SW480 (cell line): ENCODE results near the gene AMY2A.
"Not testable (repeated sequence)": the region's sequence is repeated elsewhere in the genome, so short reads cannot be mapped to it uniquely, and the experiment has no call there.

Experiments
- DNase-seq: peaks from one replicate; pipeline ENCODE4 v3.0.0-alpha.2; 2016; ENCODE audit warnings: low spot score

AMY2A gene

GRCh38 chr1:103616994-103617477 is at the start of gene AMY2A:
AMY2A (plus strand) TSS chr1:103617427; CDS start chr1:103617441, 14 bp downstream.
- DNase-seq: not testable (repeated sequence)

GRCh38 chr1:103569493-103569892 is 47.7 kb upstream of the AMY2A start:
- no peak for DNase-seq

- DNase-seq: not testable (repeated sequence)
Observed at GRCh38 chr1:103571289-103571688, 45.9 kb upstream of the AMY2A start, which contains the start of gene AMY2B. AMY2B (plus strand) TSS chr1:103571589; CDS start chr1:103571603, 14 bp downstream.

GRCh38 chr1:103576065-103576464 is 41.2 kb upstream of the AMY2A start:
- no peak for DNase-seq

GRCh38 chr1:103576784-103577183 is 40.4 kb upstream of the AMY2A start:
- DNase-seq: not testable (repeated sequence)

- DNase-seq: no peak
Observed at GRCh38 chr1:103582464-103582863, 34.8 kb upstream of the AMY2A start.

GRCh38 chr1:103583887-103584286 is 33.3 kb upstream of the AMY2A start:
- no peak for DNase-seq

- no peak for DNase-seq
Observed at GRCh38 chr1:103584537-103584936, 32.7 kb upstream of the AMY2A start.

GRCh38 chr1:103602740-103603139 is 14.5 kb upstream of the AMY2A start:
- not testable (repeated sequence) for DNase-seq

GRCh38 chr1:103616362-103616761 is 865 bp upstream of the AMY2A start:
- no peak for DNase-seq

GRCh38 chr1:103627436-103627835 is 10.2 kb downstream of the AMY2A start:
- DNase-seq: not testable (repeated sequence)

- not testable (repeated sequence) for DNase-seq
Observed at GRCh38 chr1:103641194-103641593, 24.0 kb downstream of the AMY2A start.

GRCh38 chr1:103643908-103644307 is 26.7 kb downstream of the AMY2A start:
- not testable (repeated sequence) for DNase-seq

- DNase-seq: not testable (repeated sequence)
Observed at GRCh38 chr1:103650305-103650704, 33.1 kb downstream of the AMY2A start.

- DNase-seq: not testable (repeated sequence)
Observed at GRCh38 chr1:103650889-103651288, 33.7 kb downstream of the AMY2A start.

GRCh38 chr1:103654133-103654532 is 36.9 kb downstream of the AMY2A start:
- DNase-seq: not testable (repeated sequence)

GRCh38 chr1:103655460-103655859 is 38.2 kb downstream of the AMY2A start, which contains the start of gene AMY1A:
AMY1A (plus strand) TSS chr1:103655760; CDS start chr1:103656331, 571 bp downstream.
- not testable (repeated sequence) for DNase-seq
